HG02884 (cell line): ENCODE data around the gene IZUMO4.
"Not testable (repeated sequence)": the region's sequence is repeated elsewhere in the genome, so short reads cannot be mapped to it uniquely, and the experiment has no call there.

Source experiments
- ATAC-seq: cut with Tn5 transposase; IDR thresholded peaks from one replicate; pipeline ENCODE4 v1.9.1; 2021; ENCODE audit warnings: mild to moderate bottlenecking, moderate library complexity; ENCODE audit not compliant: unreplicated experiment

The IZUMO4 gene

GRCh38 chr19:2122251-2122650, 25.5 kb downstream of the IZUMO4 start:
- ATAC-seq = no peak

GRCh38 chr19:2122982-2123381, 26.3 kb downstream of the IZUMO4 start:
- ATAC-seq = no peak

- ATAC-seq = no peak
Measured at GRCh38 chr19:2123682-2124387, 27.1 kb downstream of the IZUMO4 start.

- no peak for ATAC-seq
Measured at GRCh38 chr19:2126879-2127518, 30.3 kb downstream of the IZUMO4 start.

GRCh38 chr19:2127758-2128157, 31.0 kb downstream of the IZUMO4 start:
- ATAC-seq = no peak

GRCh38 chr19:2128252-2128651, 31.5 kb downstream of the IZUMO4 start:
- ATAC-seq = not testable (repeated sequence)

GRCh38 chr19:2129022-2129421, 32.3 kb downstream of the IZUMO4 start:
- no peak for ATAC-seq

GRCh38 chr19:2129486-2129885, 32.8 kb downstream of the IZUMO4 start:
- ATAC-seq = no peak

- ATAC-seq = no peak
Measured at GRCh38 chr19:2129892-2130770, 33.4 kb downstream of the IZUMO4 start.

- not testable (repeated sequence) for ATAC-seq
Measured at GRCh38 chr19:2131012-2131975, 34.6 kb downstream of the IZUMO4 start.

- ATAC-seq = no peak
Measured at GRCh38 chr19:2132191-2132590, 35.5 kb downstream of the IZUMO4 start.

- ATAC-seq = no peak
Measured at GRCh38 chr19:2132731-2133490, 36.2 kb downstream of the IZUMO4 start.

- ATAC-seq = no peak
Measured at GRCh38 chr19:2135474-2136402, 39.0 kb downstream of the IZUMO4 start.

- ATAC-seq = no peak
Measured at GRCh38 chr19:2136796-2137195, 40.1 kb downstream of the IZUMO4 start.

GRCh38 chr19:2138061-2138728, 41.5 kb downstream of the IZUMO4 start:
- no peak for ATAC-seq

- no peak for ATAC-seq
Measured at GRCh38 chr19:2139385-2140137, 42.8 kb downstream of the IZUMO4 start.

- no peak for ATAC-seq
Measured at GRCh38 chr19:2140138-2140569, 43.4 kb downstream of the IZUMO4 start.
